ENCODE results near the gene TSEN15. TPM values are rescaled to one million over a fixed set of nuclear protein-coding genes. Genes with fewer than 3 reads are reported as not detected.
"Not testable (repeated sequence)": the region's sequence is repeated elsewhere in the genome, so short reads cannot be mapped to it uniquely, and the experiment has no call there.

Gene TSEN15
- total RNA-seq, 2 experiments from 2014 or later: 11.2 to 12.2 TPM

GRCh38 chr1:184039126-184039525, 12.4 kb upstream of the TSEN15 start:
- Mint-ChIP-seq H3K4me3 (no peak overlapping the region), H3K36me3 (ENCODE audit: low read depth) (no peaks in the 10 kb centered on the region), H3K9me3 (no peaks in the 10 kb centered on the region), H3K27me3 (peaks cover 70% of the 10 kb centered on the region), H3K27ac (no peak overlapping the region), H3K4me1 (ENCODE audit: low read depth) (peaks cover 6% of the 10 kb centered on the region)
- intact Hi-C loops (cut with DNase I, micrococcal nuclease): loop anchor here (5.0 kb wide), 2 partner anchors 82 to 397 kb away; no protein-coding TSS in a partner anchor
- no peak for DNase-seq
- H3K9me3 ChIP-seq (ENCODE audit: control insufficient read depth in 1 of 2, insufficient read depth in 1 of 2, low read length in 2 of 2): peaks cover 0 to 4% of the 10 kb centered on the region in 2 experiments
- no peak overlapping the region for H3K4me3 ChIP-seq (ENCODE audit: low read length)
- H3K36me3 ChIP-seq (ENCODE audit: insufficient read depth, low read length): no peaks in the 10 kb centered on the region
- peaks cover 20 to 48% of the 10 kb centered on the region in 2 experiments for H3K27me3 ChIP-seq (ENCODE audit: control insufficient read depth in 1 of 2, insufficient read depth in 2 of 2, low read length in 2 of 2)
- POLR2A ChIA-PET: no interaction called here
- no peak for TF ChIP-seq CTCF (IDR thresholded peaks at IDR 0.05)
- H3K4me1 ChIP-seq (ENCODE audit: insufficient read depth, low read length): peaks cover 19% of the 10 kb centered on the region
- CTCF ChIA-PET: no interaction called here
- no peak for ATAC-seq (ENCODE audit: poor library complexity)
- no peak overlapping the region for H3K27ac ChIP-seq (ENCODE audit: low read depth in 1 of 2, low read length in 2 of 2)

GRCh38 chr1:184041731-184042130, 9.8 kb upstream of the TSEN15 start:
- no peak for TF ChIP-seq CTCF (IDR thresholded peaks at IDR 0.05)
- Mint-ChIP-seq H3K27ac (no peak overlapping the region), H3K27me3 (peaks cover 46% of the 10 kb centered on the region), H3K36me3 (ENCODE audit: low read depth) (no peaks in the 10 kb centered on the region), H3K4me1 (ENCODE audit: low read depth) (peaks cover 6% of the 10 kb centered on the region), H3K9me3 (no peaks in the 10 kb centered on the region), H3K4me3 (no peak overlapping the region)
- no peaks in the 10 kb centered on the region for H3K9me3 ChIP-seq (ENCODE audit: control insufficient read depth in 1 of 2, insufficient read depth in 1 of 2, low read length in 2 of 2)
- peaks cover 12 to 29% of the 10 kb centered on the region in 2 experiments for H3K27me3 ChIP-seq (ENCODE audit: control insufficient read depth in 1 of 2, insufficient read depth in 2 of 2, low read length in 2 of 2)
- POLR2A ChIA-PET: interaction anchor here (1.1 kb wide), 1 partner anchor 10 kb away, joined by 3 read pairs; the partner anchor contains the start of gene TSEN15
- H3K4me1 ChIP-seq (ENCODE audit: insufficient read depth, low read length): peaks cover 8% of the 10 kb centered on the region
- no peak overlapping the region for H3K4me3 ChIP-seq (ENCODE audit: low read length)
- no peak overlapping the region for H3K27ac ChIP-seq (ENCODE audit: low read depth in 1 of 2, low read length in 2 of 2)
- no peaks in the 10 kb centered on the region for H3K36me3 ChIP-seq (ENCODE audit: insufficient read depth, low read length)
- intact Hi-C loops (cut with DNase I, micrococcal nuclease): no loop called here
- ATAC-seq (ENCODE audit: poor library complexity) (no peak), DNase-seq (no peak)
- CTCF ChIA-PET: no interaction called here

GRCh38 chr1:184043315-184043714, 8.2 kb upstream of the TSEN15 start:
- DNase-seq; H3K36me3 ChIP-seq (ENCODE audit: insufficient read depth, low read length); H3K27ac Mint-ChIP-seq; ATAC-seq (ENCODE audit: poor library complexity); intact Hi-C loops (cut with DNase I, micrococcal nuclease); H3K4me1 Mint-ChIP-seq (ENCODE audit: low read depth); CTCF ChIA-PET; H3K4me1 ChIP-seq (ENCODE audit: insufficient read depth, low read length); H3K36me3 Mint-ChIP-seq (ENCODE audit: low read depth); H3K27ac ChIP-seq (ENCODE audit: low read depth in 1 of 2, low read length in 2 of 2); H3K9me3 Mint-ChIP-seq; H3K4me3 ChIP-seq (ENCODE audit: low read length); H3K9me3 ChIP-seq (ENCODE audit: control insufficient read depth in 1 of 2, insufficient read depth in 1 of 2, low read length in 2 of 2); H3K4me3 Mint-ChIP-seq: not testable (repeated sequence)
- peaks cover 12 to 19% of the 10 kb centered on the region in 2 experiments for H3K27me3 ChIP-seq (ENCODE audit: control insufficient read depth in 1 of 2, insufficient read depth in 2 of 2, low read length in 2 of 2)
- H3K27me3 Mint-ChIP-seq: peaks cover 37% of the 10 kb centered on the region
- POLR2A ChIA-PET: interaction anchor here (1.0 kb wide), 1 partner anchor 13 kb away, joined by 3 read pairs; no protein-coding TSS in a partner anchor

All from CD4-positive, alpha-beta T cell (primary cell).